ENCODE data around the gene CAMK2B.

The CAMK2B gene

GRCh38 chr7:44238116-44238695 lies 87.2 kb downstream of the CAMK2B start:
- no peak overlapping the region for H3K4me3 ChIP-seq (IDR thresholded peaks at IDR 0.05; ENCODE audit: insufficient read depth, low read depth, low read length)
- peaks cover 59% of the 10 kb centered on the region for H3K27me3 ChIP-seq (ENCODE audit: insufficient read depth, low read depth)
- no peak overlapping the region for H2AFZ ChIP-seq (ENCODE audit: low read depth)
- no peaks in the 10 kb centered on the region for H3K36me3 ChIP-seq (ENCODE audit: insufficient read depth)
- no peak overlapping the region for H3K27ac ChIP-seq
- peaks cover 6% of the 10 kb centered on the region for H3K4me1 ChIP-seq (ENCODE audit: low read depth, poor library complexity, severe bottlenecking)
- TF ChIP-seq CTCF (conservative IDR thresholded peaks at IDR 0.05; ENCODE audit: low read depth, low read length): no peak
- no peak overlapping the region for H3K9ac ChIP-seq
- H3K79me2 ChIP-seq (ENCODE audit: insufficient read depth, low read depth): no peaks in the 10 kb centered on the region
- H3K4me2 ChIP-seq: no peak overlapping the region
- H4K20me1 ChIP-seq (ENCODE audit: insufficient read depth): no peaks in the 10 kb centered on the region

GRCh38 chr7:44237696-44238095 lies 87.7 kb downstream of the CAMK2B start:
- Histone ChIP-seq H3K4me1 (ENCODE audit: low read depth, poor library complexity, severe bottlenecking) (peaks cover 6% of the 10 kb centered on the region), H3K79me2 (ENCODE audit: insufficient read depth, low read depth) (no peaks in the 10 kb centered on the region), H3K27me3 (ENCODE audit: insufficient read depth, low read depth) (peaks cover 64% of the 10 kb centered on the region), H3K9ac (no peak overlapping the region), H3K27ac (no peak overlapping the region), H2AFZ (ENCODE audit: low read depth) (no peak overlapping the region), H3K4me2 (no peak overlapping the region), H3K4me3 (IDR thresholded peaks at IDR 0.05; ENCODE audit: insufficient read depth, low read depth, low read length) (no peak overlapping the region), H4K20me1 (ENCODE audit: insufficient read depth) (no peaks in the 10 kb centered on the region), H3K36me3 (ENCODE audit: insufficient read depth) (no peaks in the 10 kb centered on the region)
- no peak for TF ChIP-seq CTCF (conservative IDR thresholded peaks at IDR 0.05; ENCODE audit: low read depth, low read length)

- H3K9ac ChIP-seq: no peak overlapping the region
- H3K27me3 ChIP-seq (ENCODE audit: insufficient read depth, low read depth): peaks cover 77% of the 10 kb centered on the region
- peaks cover 3% of the 10 kb centered on the region for H3K4me1 ChIP-seq (ENCODE audit: low read depth, poor library complexity, severe bottlenecking)
- no peaks in the 10 kb centered on the region for H3K79me2 ChIP-seq (ENCODE audit: insufficient read depth, low read depth)
- H3K4me2 ChIP-seq: no peak overlapping the region
- H3K27ac ChIP-seq: no peak overlapping the region
- TF ChIP-seq CTCF (conservative IDR thresholded peaks at IDR 0.05; ENCODE audit: low read depth, low read length): no peak
- no peaks in the 10 kb centered on the region for H4K20me1 ChIP-seq (ENCODE audit: insufficient read depth)
- H3K36me3 ChIP-seq (ENCODE audit: insufficient read depth): no peaks in the 10 kb centered on the region
- no peak overlapping the region for H2AFZ ChIP-seq (ENCODE audit: low read depth)
- no peak overlapping the region for H3K4me3 ChIP-seq (IDR thresholded peaks at IDR 0.05; ENCODE audit: insufficient read depth, low read depth, low read length)
Measured at GRCh38 chr7:44236333-44236728, 89.1 kb downstream of the CAMK2B start.

- Histone ChIP-seq H3K4me3 (IDR thresholded peaks at IDR 0.05; ENCODE audit: insufficient read depth, low read depth, low read length) (no peak overlapping the region), H3K4me1 (ENCODE audit: low read depth, poor library complexity, severe bottlenecking) (no peaks in the 10 kb centered on the region), H3K36me3 (ENCODE audit: insufficient read depth) (no peaks in the 10 kb centered on the region), H3K79me2 (ENCODE audit: insufficient read depth, low read depth) (no peaks in the 10 kb centered on the region), H4K20me1 (ENCODE audit: insufficient read depth) (no peaks in the 10 kb centered on the region), H3K27me3 (ENCODE audit: insufficient read depth, low read depth) (peaks cover 81% of the 10 kb centered on the region), H3K27ac (no peak overlapping the region), H2AFZ (ENCODE audit: low read depth) (no peak overlapping the region), H3K4me2 (no peak overlapping the region), H3K9ac (no peak overlapping the region)
- TF ChIP-seq CTCF (conservative IDR thresholded peaks at IDR 0.05; ENCODE audit: low read depth, low read length): no peak
Measured at GRCh38 chr7:44235582-44236332, 89.6 kb downstream of the CAMK2B start.
